ENCODE measurements around the gene GPC4. TPM values are rescaled to one million over a fixed set of nuclear protein-coding genes. Genes with fewer than 3 reads are reported as not detected.
A peak's percentile ranks its signal among the peaks of the same experiment; 100 is the strongest.

GPC4 gene
- total and polyA plus RNA-seq, 2 donors (not counting 1 experiment from before 2014, with no cell fraction given): 2.8 to 3.4 TPM

- H3K4me2 ChIP-seq (ENCODE audit: extremely low read depth, insufficient read depth, low read length): no peak overlapping the region
Measured at GRCh38 chrX:133297284-133297683, 118.0 kb downstream of the GPC4 start.

GRCh38 chrX:133294126-133294525, 121.2 kb downstream of the GPC4 start:
- no peak overlapping the region for H3K4me2 ChIP-seq (ENCODE audit: extremely low read depth, insufficient read depth, low read length)
- no peaks in the 10 kb centered on the region for H3K9me3 ChIP-seq (ENCODE audit: control insufficient read depth, insufficient read depth, low read depth, low read length)
- H3K4me3 ChIP-seq (replicated peaks in 1 of 4; ENCODE audit: control extremely low read depth in 1 of 4, insufficient read depth in 1 of 4, low read depth in 3 of 4, low read length in 4 of 4): no peak overlapping the region
- TF ChIP-seq CTCF (conservative IDR thresholded peaks at IDR 0.05 in 1 of 2, IDR thresholded peaks at IDR 0.05 in 1 of 2; ENCODE audit: low read depth in 1 of 2, low read length in 2 of 2) (no peak), EZH2 (IDR thresholded peaks at IDR 0.05; ENCODE audit: low read length, missing control alignments) (no peak)
- no peaks in the 10 kb centered on the region for H4K20me1 ChIP-seq (ENCODE audit: control insufficient read depth, extremely low read depth, insufficient read depth, low read length)
- no peaks in the 10 kb centered on the region for H3K27me3 ChIP-seq (ENCODE audit: control insufficient read depth, insufficient read depth, low read length)
- no peaks in the 10 kb centered on the region for H3K4me1 ChIP-seq (ENCODE audit: control insufficient read depth, extremely low read depth, insufficient read depth, low read length)
- DNase-seq (ENCODE audit: low read depth in 2 of 2): peak; percentile 31 to 65
- no peaks in the 10 kb centered on the region for H3K36me3 ChIP-seq (ENCODE audit: control insufficient read depth, insufficient read depth, low read length)
- no peak overlapping the region for H3K27ac ChIP-seq (ENCODE audit: insufficient read depth, low read length)
- H3K79me2 ChIP-seq (ENCODE audit: control insufficient read depth, insufficient read depth, low read length): no peaks in the 10 kb centered on the region
- H2AFZ ChIP-seq (ENCODE audit: low read length): no peak overlapping the region
- no peak overlapping the region for H3K9ac ChIP-seq (ENCODE audit: insufficient read depth, low read length)

More at GRCh38 chrX:133297284-133297683, 118.0 kb downstream of the GPC4 start:
- H3K27ac ChIP-seq (ENCODE audit: insufficient read depth, low read length): no peak overlapping the region
- DNase-seq (ENCODE audit: low read depth in 2 of 2): peak; percentile 64 to 90
- H3K79me2 ChIP-seq (ENCODE audit: control insufficient read depth, insufficient read depth, low read length): no peaks in the 10 kb centered on the region
- no peaks in the 10 kb centered on the region for H4K20me1 ChIP-seq (ENCODE audit: control insufficient read depth, extremely low read depth, insufficient read depth, low read length)
- no peaks in the 10 kb centered on the region for H3K4me1 ChIP-seq (ENCODE audit: control insufficient read depth, extremely low read depth, insufficient read depth, low read length)
- no peak overlapping the region for H3K4me3 ChIP-seq (replicated peaks in 1 of 4; ENCODE audit: control extremely low read depth in 1 of 4, insufficient read depth in 1 of 4, low read depth in 3 of 4, low read length in 4 of 4)
- H2AFZ ChIP-seq (ENCODE audit: low read length): no peak overlapping the region
- H3K9ac ChIP-seq (ENCODE audit: insufficient read depth, low read length): no peak overlapping the region
- H3K9me3 ChIP-seq (ENCODE audit: control insufficient read depth, insufficient read depth, low read depth, low read length): no peaks in the 10 kb centered on the region
- no peaks in the 10 kb centered on the region for H3K27me3 ChIP-seq (ENCODE audit: control insufficient read depth, insufficient read depth, low read length)
- TF ChIP-seq CTCF (conservative IDR thresholded peaks at IDR 0.05 in 1 of 2, IDR thresholded peaks at IDR 0.05 in 1 of 2; ENCODE audit: low read depth in 1 of 2, low read length in 2 of 2) (no peak), EZH2 (IDR thresholded peaks at IDR 0.05; ENCODE audit: low read length, missing control alignments) (no peak)
- no peaks in the 10 kb centered on the region for H3K36me3 ChIP-seq (ENCODE audit: control insufficient read depth, insufficient read depth, low read length)

- Histone ChIP-seq H3K79me2 (ENCODE audit: control insufficient read depth, insufficient read depth, low read length) (no peaks in the 10 kb centered on the region), H3K4me2 (ENCODE audit: extremely low read depth, insufficient read depth, low read length) (no peak overlapping the region), H2AFZ (ENCODE audit: low read length) (no peak overlapping the region), H3K9ac (ENCODE audit: insufficient read depth, low read length) (no peak overlapping the region), H3K27me3 (ENCODE audit: control insufficient read depth, insufficient read depth, low read length) (no peaks in the 10 kb centered on the region), H3K27ac (ENCODE audit: insufficient read depth, low read length) (no peak overlapping the region), H3K9me3 (ENCODE audit: control insufficient read depth, insufficient read depth, low read depth, low read length) (no peaks in the 10 kb centered on the region), H3K4me3 (replicated peaks in 1 of 4; ENCODE audit: control extremely low read depth in 1 of 4, insufficient read depth in 1 of 4, low read depth in 3 of 4, low read length in 4 of 4) (no peak overlapping the region), H4K20me1 (ENCODE audit: control insufficient read depth, extremely low read depth, insufficient read depth, low read length) (no peaks in the 10 kb centered on the region), H3K36me3 (ENCODE audit: control insufficient read depth, insufficient read depth, low read length) (no peaks in the 10 kb centered on the region), H3K4me1 (ENCODE audit: control insufficient read depth, extremely low read depth, insufficient read depth, low read length) (no peaks in the 10 kb centered on the region)
- TF ChIP-seq CTCF (conservative IDR thresholded peaks at IDR 0.05 in 1 of 2, IDR thresholded peaks at IDR 0.05 in 1 of 2; ENCODE audit: low read depth in 1 of 2, low read length in 2 of 2) (no peak), EZH2 (IDR thresholded peaks at IDR 0.05; ENCODE audit: low read length, missing control alignments) (no peak)
- peak in 1 of 2 donors; percentile 90 for DNase-seq (ENCODE audit: low read depth in 2 of 2)
Measured at GRCh38 chrX:133290076-133290475, 125.2 kb downstream of the GPC4 start.

All from fibroblast of lung (primary cell).